Prostate gland (tissue), 2 donors: ENCODE data around the gene TACC2. TPM values are rescaled to one million over a fixed set of nuclear protein-coding genes. Genes with fewer than 3 reads are reported as not detected.

Experiments used
- DNase-seq: peaks from one replicate; pipeline ENCODE4 v3.0.0-alpha.2; 2019; ENCODE audit warnings: low spot score
- H3K27ac ChIP-seq, 2 donors: fragments of 200-600 bp; sonication (generic); 2 replicates each; pipeline ENCODE4 v1.5.1; 2017 to 2019
- H3K27me3 ChIP-seq: fragments of 200-600 bp; sonication (generic); replicated peaks from 2 replicates; pipeline ENCODE4 v1.5.1; 2019; ENCODE audit not compliant: insufficient read depth
- H3K36me3 ChIP-seq, 2 donors: fragments of 200-600 bp; sonication (generic); 1 replicate in 1 of 2; 2 replicates in 1 of 2; pipeline versions ENCODE4 v1.5.1 to v1.8.1; 2017 to 2019
- H3K4me1 ChIP-seq: fragments of 200-600 bp; sonication (generic); replicated peaks from 2 replicates; pipeline ENCODE4 v1.5.1; 2019
- H3K4me3 ChIP-seq, 2 donors: fragments of 200-600 bp; sonication (generic); 2 replicates each; pipeline ENCODE4 v1.5.1; 2017 to 2019
- H3K9me3 ChIP-seq: fragments of 200-600 bp; sonication (generic); 2 replicates; pipeline ENCODE4 v1.5.1; 2017
- POLR2A ChIP-seq: fragments of 450-650 bp; IDR thresholded peaks from one replicate; pipeline ENCODE4 v1.6.1; 2016; ENCODE audit warnings: antibody characterized with exemption, mild to moderate bottlenecking
- POLR2AphosphoS5 ChIP-seq: sonication (generic); formaldehyde crosslinking; IDR thresholded peaks from one replicate; pipeline ENCODE4 v1.6.1; 2017; ENCODE audit warnings: antibody characterized with exemption
- WGBS: methylation state at CpG from one replicate; pipeline ENCODE4 v1.1.5; 2018; 5-methylcytosine and 5-hydroxymethylcytosine counted together
- intact Hi-C: fragments of 100-400 bp; cut with DNase I; formaldehyde crosslinking; loops from one replicate; pipeline ENCODE4 v1.14.2; 2022
- total RNA-seq, 2 donors: library from RNA; depleted of rRNA; stranded (reverse); fragments of >200 nt; gene quantifications; one replicate each; pipeline ENCODE4 v1.1.0, GENCODE V29; 2016
- TF ChIP-seq, protein P1 (sequence below), 4 experiments: fragments of 200-600 bp in 2 of 4; fragments of 450-650 bp in 2 of 4; sonication (generic) in 2 of 4; IDR thresholded peaks; 1 replicate in 3 of 4; 2 replicates in 1 of 4; pipeline ENCODE4 v1.5.1; 2016 to 2019; ENCODE audit warnings: antibody characterized with exemption in 4 of 4, mild to moderate bottlenecking in 2 of 4, moderate library complexity in 2 of 4

The TACC2 gene
- total RNA-seq, 2 donors from 2014 or later = 101 to 140 TPM

GRCh38 chr10:122149561-122150505 lies 160.9 kb downstream of the TACC2 start:
- no peaks in the 10 kb centered on the region for H3K9me3 ChIP-seq
- H3K4me3 ChIP-seq = no peak overlapping the region
- TF ChIP-seq, protein P1, sequence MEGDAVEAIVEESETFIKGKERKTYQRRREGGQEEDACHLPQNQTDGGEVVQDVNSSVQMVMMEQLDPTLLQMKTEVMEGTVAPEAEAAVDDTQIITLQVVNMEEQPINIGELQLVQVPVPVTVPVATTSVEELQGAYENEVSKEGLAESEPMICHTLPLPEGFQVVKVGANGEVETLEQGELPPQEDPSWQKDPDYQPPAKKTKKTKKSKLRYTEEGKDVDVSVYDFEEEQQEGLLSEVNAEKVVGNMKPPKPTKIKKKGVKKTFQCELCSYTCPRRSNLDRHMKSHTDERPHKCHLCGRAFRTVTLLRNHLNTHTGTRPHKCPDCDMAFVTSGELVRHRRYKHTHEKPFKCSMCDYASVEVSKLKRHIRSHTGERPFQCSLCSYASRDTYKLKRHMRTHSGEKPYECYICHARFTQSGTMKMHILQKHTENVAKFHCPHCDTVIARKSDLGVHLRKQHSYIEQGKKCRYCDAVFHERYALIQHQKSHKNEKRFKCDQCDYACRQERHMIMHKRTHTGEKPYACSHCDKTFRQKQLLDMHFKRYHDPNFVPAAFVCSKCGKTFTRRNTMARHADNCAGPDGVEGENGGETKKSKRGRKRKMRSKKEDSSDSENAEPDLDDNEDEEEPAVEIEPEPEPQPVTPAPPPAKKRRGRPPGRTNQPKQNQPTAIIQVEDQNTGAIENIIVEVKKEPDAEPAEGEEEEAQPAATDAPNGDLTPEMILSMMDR (IDR thresholded peaks at IDR 0.05) = no peak
- TF ChIP-seq POLR2AphosphoS5 (no peak), POLR2A (no peak)
- no peaks in the 10 kb centered on the region for H3K36me3 ChIP-seq
- 76% methylated on average over 41 of the region's 41 CpGs for WGBS
- no peak for DNase-seq
- intact Hi-C loops = loop anchor here (10.0 kb wide), 1 partner anchor 285 kb away; no protein-coding TSS in a partner anchor
- no peaks in the 10 kb centered on the region for H3K27me3 ChIP-seq
- H3K4me1 ChIP-seq = no peaks in the 10 kb centered on the region
- peak overlapping the region; percentile 56 to 91 for H3K27ac ChIP-seq

DNA sequence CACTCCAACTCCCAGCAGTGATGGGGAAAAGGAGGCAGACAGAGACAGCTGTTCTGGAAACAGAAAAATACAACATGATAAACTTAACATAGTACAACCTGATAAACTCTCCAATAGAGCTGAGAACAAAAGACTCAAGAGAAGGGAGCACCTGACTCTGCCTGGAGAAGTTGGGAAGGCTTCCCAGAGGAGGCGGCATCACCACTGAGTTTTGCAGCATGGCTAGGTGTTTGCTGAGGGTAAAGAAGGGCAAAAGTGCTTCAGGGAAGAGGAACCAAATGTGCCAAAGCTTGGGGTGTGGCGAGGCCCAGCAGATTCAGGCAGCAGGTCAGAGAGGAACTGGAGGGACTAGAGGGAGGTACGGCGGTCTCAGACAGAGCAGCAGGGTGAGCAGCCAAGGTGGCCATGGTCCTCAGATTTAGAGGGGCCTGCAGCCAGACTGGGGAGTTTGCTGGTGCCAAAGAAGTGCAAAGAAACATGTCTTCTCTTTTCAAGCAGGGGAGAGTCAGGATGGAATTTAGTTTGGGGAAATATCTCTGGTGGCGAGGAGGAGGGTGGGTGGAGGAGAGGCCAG lies 162.2 kb downstream of the TACC2 start:
- Histone ChIP-seq H3K27ac (peak overlapping the region; percentile 83 to 91), H3K4me3 (no peak overlapping the region), H3K4me1 (peaks cover 3% of the 10 kb centered on the region), H3K36me3 (no peaks in the 10 kb centered on the region), H3K27me3 (no peaks in the 10 kb centered on the region), H3K9me3 (no peaks in the 10 kb centered on the region)
- TF ChIP-seq POLR2AphosphoS5 = no peak
- TF ChIP-seq POLR2A = no peak
- TF ChIP-seq, protein P1 (IDR thresholded peaks at IDR 0.05) = no peak
- no peak for DNase-seq
- 98% methylated on average over 5 of the region's 5 CpGs for WGBS
- intact Hi-C loops = no loop called here

GRCh38 chr10:122152544-122152943 lies 163.6 kb downstream of the TACC2 start:
- peak overlapping the region; percentile 83 to 91 for H3K27ac ChIP-seq
- peak; percentile 62 for DNase-seq
- peaks cover 3% of the 10 kb centered on the region for H3K4me1 ChIP-seq
- TF ChIP-seq POLR2AphosphoS5 (peak; percentile 82), POLR2A (no peak)
- no peak overlapping the region for H3K4me3 ChIP-seq
- no peaks in the 10 kb centered on the region for H3K36me3 ChIP-seq
- 36% methylated on average over 9 of the region's 9 CpGs for WGBS
- no peaks in the 10 kb centered on the region for H3K9me3 ChIP-seq
- intact Hi-C loops = no loop called here
- H3K27me3 ChIP-seq = no peaks in the 10 kb centered on the region

DNA sequence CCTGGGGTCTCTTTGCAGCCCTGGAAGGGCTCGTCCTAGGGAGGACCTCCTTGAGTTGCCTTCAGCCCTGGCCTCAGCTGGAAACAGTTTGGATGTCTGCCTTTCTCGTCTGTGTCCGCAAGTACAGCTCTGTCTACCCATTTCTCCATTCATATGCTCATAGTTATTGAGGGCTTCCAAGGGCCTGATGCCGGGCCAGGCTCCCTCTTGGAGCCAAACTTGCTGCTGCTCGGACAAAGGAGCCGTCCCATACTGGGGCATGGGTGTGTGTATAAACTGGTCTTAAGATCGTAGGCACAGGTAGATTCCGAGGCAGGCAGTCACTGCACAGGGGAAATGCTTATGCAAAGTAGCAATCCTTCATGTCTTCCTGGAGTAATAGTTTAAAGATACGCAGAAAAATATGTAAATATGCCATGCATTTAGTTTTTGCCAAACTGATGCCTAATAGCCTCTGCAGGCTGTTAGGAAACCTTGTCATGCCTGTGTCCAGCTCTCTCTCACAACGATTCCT lies 165.1 kb downstream of the TACC2 start:
- intact Hi-C loops = no loop called here
- no peaks in the 10 kb centered on the region for H3K9me3 ChIP-seq
- TF ChIP-seq, protein P1 (IDR thresholded peaks at IDR 0.05) = no peak
- no peak for TF ChIP-seq POLR2A
- TF ChIP-seq POLR2AphosphoS5 = no peak
- H3K27me3 ChIP-seq = no peaks in the 10 kb centered on the region
- peaks cover 3% of the 10 kb centered on the region for H3K4me1 ChIP-seq
- peak overlapping the region; percentile 83 to 91 for H3K27ac ChIP-seq
- no peak overlapping the region for H3K4me3 ChIP-seq
- DNase-seq = no peak
- no peaks in the 10 kb centered on the region for H3K36me3 ChIP-seq
- 49% methylated on average over 10 of the region's 10 CpGs for WGBS
